Vagina (tissue), 2 donors: Measurements from ENCODE around the gene FCHSD2. TPM values are rescaled to one million over a fixed set of nuclear protein-coding genes. Genes with fewer than 3 reads are reported as not detected.

ENCODE experiments used
- DNase-seq, 2 donors: peaks; one replicate each; pipeline ENCODE4 v3.0.0-alpha.2; 2017; ENCODE audit errors: extremely low spot score in 2 of 2
- H3K27ac ChIP-seq: fragments of 200-600 bp; sonication (generic); one replicate; pipeline ENCODE4 v1.5.1; 2019
- H3K27me3 ChIP-seq: fragments of 200-600 bp; sonication (generic); one replicate; pipeline ENCODE4 v1.5.1; 2019
- H3K36me3 ChIP-seq, 2 donors: fragments of 200-600 bp; sonication (generic); one replicate each; pipeline ENCODE4 v1.5.1; 2017 to 2019
- H3K4me1 ChIP-seq: fragments of 200-600 bp; sonication (generic); one replicate; pipeline ENCODE4 v1.5.1; 2019
- H3K4me3 ChIP-seq, 2 donors: fragments of 200-600 bp; sonication (generic); 1 replicate in 1 of 2; 2 replicates in 1 of 2; pipeline ENCODE4 v1.5.1; 2016 to 2019
- H3K9me3 ChIP-seq: fragments of 200-600 bp; sonication (generic); one replicate; pipeline ENCODE4 v1.5.1; 2019
- POLR2A ChIP-seq, 2 donors: fragments of 450-650 bp; IDR thresholded peaks; one replicate each; pipeline ENCODE4 v1.6.1; 2017; ENCODE audit warnings: antibody characterized with exemption in 2 of 2, mild to moderate bottlenecking in 2 of 2, moderate library complexity in 2 of 2
- POLR2AphosphoS5 ChIP-seq, 2 donors: sonication (generic); formaldehyde crosslinking; IDR thresholded peaks; one replicate each; pipeline ENCODE4 v1.9.0; 2017; ENCODE audit warnings: antibody characterized with exemption in 2 of 2, mild to moderate bottlenecking in 2 of 2, low read depth in 1 of 2; ENCODE audit not compliant: insufficient read depth in 1 of 2
- intact Hi-C: fragments of 100-400 bp; cut with DNase I; formaldehyde crosslinking; loops from one replicate; pipeline ENCODE4 v1.15.1; 2023
- total RNA-seq: library from RNA; depleted of rRNA; stranded (reverse); fragments of >200 nt; gene quantifications from one replicate; pipeline ENCODE4 v1.2.3, GENCODE V29; 2016
- TF ChIP-seq, protein P1 (sequence below), 3 experiments: fragments of 450-650 bp in 2 of 3; fragments of 200-600 bp in 1 of 3; sonication (generic) in 1 of 3; IDR thresholded peaks; one replicate each; pipeline ENCODE4 v1.5.1; 2017 to 2019; ENCODE audit warnings: antibody characterized with exemption in 3 of 3, mild to moderate bottlenecking in 2 of 3, moderate library complexity in 2 of 3

Gene FCHSD2
- total RNA-seq, 1 donor from 2014 or later, result 15.7 TPM

DNA sequence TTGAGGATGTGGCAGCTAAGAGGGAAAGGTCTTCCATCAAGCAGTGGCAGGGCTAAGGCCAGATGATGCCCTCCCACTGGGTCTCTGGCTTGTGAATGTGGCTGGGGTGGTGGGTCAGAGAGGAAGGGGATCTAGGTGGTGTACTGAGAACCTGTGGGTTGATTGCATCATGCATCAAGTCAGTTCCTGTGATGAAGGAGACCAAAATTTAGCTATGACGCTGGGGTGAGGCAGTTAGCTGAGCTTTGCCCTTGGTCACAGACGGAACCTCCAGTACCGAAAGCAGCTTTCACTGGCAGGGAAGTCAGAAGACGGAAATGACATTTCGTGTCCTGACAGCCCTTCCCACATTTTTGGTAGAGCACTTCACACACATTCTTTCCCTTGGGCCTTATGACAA lies 307.2 kb downstream of the FCHSD2 start:
- intact Hi-C loops, result loop anchor here (10.0 kb wide), 1 partner anchor 310 kb away; the partner anchor contains the start of gene FCHSD2
- DNase-seq, result no peak
- Histone ChIP-seq H3K36me3 (peaks cover 0 to 13% of the 10 kb centered on the region in 2 donors), H3K27me3 (no peaks in the 10 kb centered on the region), H3K9me3 (no peaks in the 10 kb centered on the region), H3K4me3 (no peak overlapping the region), H3K27ac (peak overlapping the region; percentile 52), H3K4me1 (peaks cover 36% of the 10 kb centered on the region)
- TF ChIP-seq POLR2AphosphoS5 (IDR thresholded peaks at IDR 0.05; ENCODE audit: insufficient read depth in 1 of 2, low read depth in 1 of 2) (no peak), POLR2A (IDR thresholded peaks at IDR 0.05) (no peak)
- TF ChIP-seq, protein P1, sequence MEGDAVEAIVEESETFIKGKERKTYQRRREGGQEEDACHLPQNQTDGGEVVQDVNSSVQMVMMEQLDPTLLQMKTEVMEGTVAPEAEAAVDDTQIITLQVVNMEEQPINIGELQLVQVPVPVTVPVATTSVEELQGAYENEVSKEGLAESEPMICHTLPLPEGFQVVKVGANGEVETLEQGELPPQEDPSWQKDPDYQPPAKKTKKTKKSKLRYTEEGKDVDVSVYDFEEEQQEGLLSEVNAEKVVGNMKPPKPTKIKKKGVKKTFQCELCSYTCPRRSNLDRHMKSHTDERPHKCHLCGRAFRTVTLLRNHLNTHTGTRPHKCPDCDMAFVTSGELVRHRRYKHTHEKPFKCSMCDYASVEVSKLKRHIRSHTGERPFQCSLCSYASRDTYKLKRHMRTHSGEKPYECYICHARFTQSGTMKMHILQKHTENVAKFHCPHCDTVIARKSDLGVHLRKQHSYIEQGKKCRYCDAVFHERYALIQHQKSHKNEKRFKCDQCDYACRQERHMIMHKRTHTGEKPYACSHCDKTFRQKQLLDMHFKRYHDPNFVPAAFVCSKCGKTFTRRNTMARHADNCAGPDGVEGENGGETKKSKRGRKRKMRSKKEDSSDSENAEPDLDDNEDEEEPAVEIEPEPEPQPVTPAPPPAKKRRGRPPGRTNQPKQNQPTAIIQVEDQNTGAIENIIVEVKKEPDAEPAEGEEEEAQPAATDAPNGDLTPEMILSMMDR (IDR thresholded peaks at IDR 0.05), result no peak

DNA sequence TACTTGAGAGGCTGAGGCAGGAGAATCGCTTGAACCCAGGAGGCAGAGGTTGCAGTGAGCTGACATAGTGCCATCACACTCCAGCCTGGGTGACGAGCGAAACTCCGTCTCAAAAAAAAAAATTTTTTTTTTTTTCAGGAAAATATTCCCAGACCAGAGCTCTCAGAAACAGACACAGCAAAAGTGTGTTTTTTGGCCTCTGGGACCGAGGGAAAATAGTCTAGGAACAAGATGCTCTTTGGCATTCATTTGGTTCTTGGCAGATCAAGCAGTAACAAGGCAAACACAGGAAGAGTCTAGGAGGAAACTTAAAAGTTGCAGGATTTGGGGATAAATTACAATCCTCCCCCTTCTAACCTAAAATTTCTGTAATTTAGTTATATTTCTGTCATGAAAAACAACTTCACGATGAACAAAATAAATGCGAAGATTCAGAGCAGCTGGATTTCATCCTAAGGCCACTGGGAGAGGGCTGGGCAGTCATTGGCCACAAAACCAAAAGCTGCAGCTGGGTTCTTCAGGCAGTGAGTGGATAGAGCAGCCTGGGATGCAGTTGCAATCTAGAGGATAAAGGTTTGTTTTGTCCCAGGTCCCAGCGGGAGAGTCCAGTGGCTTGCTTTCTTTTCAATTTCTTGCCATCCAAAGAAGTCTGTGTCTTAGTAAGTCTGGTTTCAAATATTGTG lies 308.2 kb downstream of the FCHSD2 start:
- Histone ChIP-seq H3K27me3 (no peaks in the 10 kb centered on the region), H3K27ac (peak overlapping the region; percentile 52), H3K9me3 (no peaks in the 10 kb centered on the region), H3K36me3 (peaks cover 0 to 16% of the 10 kb centered on the region in 2 donors), H3K4me3 (no peak overlapping the region), H3K4me1 (peaks cover 36% of the 10 kb centered on the region)
- DNase-seq, result peak in 1 of 2 donors; percentile 72
- no peak for TF ChIP-seq POLR2AphosphoS5 (IDR thresholded peaks at IDR 0.05; ENCODE audit: insufficient read depth in 1 of 2, low read depth in 1 of 2)
- TF ChIP-seq, protein P1 (IDR thresholded peaks at IDR 0.05), result no peak
- TF ChIP-seq POLR2A (IDR thresholded peaks at IDR 0.05), result no peak
- intact Hi-C loops, result loop anchor here (10.0 kb wide), 1 partner anchor 311 kb away; the partner anchor contains the start of gene FCHSD2

DNA sequence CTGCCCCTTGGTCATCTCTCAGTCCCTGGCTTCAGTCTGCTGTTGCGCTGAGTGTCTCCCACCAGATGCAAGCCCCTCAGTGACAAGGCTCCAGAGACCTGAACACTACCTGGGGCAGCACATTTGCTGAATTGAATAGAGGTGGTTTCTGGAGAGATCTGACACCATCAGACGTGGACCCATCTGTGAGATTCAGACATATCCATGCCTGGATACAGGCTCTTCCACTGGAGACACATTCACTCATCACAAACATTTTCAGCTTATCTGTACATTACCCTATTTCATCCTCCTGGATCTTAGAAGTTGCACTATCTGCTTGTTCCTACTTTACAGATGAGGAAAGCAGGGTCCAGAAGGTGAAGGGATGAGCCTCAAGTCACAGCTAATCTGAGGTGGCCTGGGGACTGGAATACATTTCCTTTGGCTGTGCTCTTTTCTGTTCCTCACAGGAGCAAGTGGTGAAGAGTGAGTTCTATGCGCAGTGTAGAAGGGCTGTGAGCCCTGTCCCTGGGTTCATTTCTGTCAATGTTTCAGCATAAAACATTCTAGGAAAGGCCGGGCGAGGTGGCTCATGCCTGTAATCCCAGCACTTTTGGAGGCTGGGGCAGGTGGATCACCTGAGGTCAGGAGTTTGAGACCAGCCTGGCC lies 308.9 kb downstream of the FCHSD2 start:
- Histone ChIP-seq H3K4me1 (peaks cover 36% of the 10 kb centered on the region), H3K9me3 (no peaks in the 10 kb centered on the region), H3K36me3 (peaks cover 0 to 16% of the 10 kb centered on the region in 2 donors), H3K4me3 (no peak overlapping the region), H3K27me3 (no peaks in the 10 kb centered on the region), H3K27ac (peak overlapping the region; percentile 52)
- intact Hi-C loops, result loop anchor here (10.0 kb wide), 1 partner anchor 312 kb away; the partner anchor contains the start of gene FCHSD2
- TF ChIP-seq POLR2AphosphoS5 (IDR thresholded peaks at IDR 0.05; ENCODE audit: insufficient read depth in 1 of 2, low read depth in 1 of 2) (no peak), POLR2A (IDR thresholded peaks at IDR 0.05) (no peak)
- TF ChIP-seq, protein P1 (IDR thresholded peaks at IDR 0.05), result no peak
- peak in 1 of 2 donors; percentile 49 for DNase-seq

DNA sequence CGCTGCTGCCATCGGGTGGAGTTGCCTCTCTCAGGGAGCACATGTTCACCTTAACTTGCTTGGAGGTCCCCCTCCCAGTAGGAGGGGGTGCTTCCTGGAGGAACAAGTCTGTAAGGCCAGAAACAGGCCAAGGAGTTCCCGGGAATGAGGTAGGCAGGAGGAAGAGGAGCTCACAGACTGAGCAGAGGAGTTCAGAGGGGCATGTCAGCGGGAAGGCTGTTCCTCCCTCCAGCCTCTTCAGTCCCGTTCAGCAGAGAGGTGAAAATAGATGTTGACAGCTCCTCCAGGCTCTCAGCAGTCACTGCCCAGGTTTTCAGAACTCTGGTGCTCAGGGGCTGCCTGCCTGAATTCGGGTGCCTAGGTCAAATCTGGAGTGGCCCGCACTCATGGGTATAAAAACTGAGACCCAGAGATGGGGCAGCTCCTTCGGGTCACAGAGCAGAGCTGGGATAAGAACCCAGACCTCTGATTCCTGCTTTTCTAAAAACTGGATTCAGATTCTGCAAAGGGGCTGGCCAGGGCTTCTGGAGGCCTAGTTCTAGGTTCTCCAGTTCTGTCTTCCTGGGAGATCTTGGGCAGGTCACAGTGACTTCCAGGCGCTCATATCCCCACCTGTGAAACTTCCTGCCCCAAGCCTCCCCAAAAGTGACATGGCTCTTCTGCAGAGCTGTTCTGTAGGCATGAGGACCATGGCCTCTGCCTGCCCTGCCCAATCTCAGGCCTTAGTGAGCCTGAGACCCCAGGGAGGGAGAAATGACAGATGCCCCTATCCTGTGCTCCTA lies 309.6 kb downstream of the FCHSD2 start:
- Histone ChIP-seq H3K4me3 (no peak overlapping the region), H3K4me1 (peaks cover 36% of the 10 kb centered on the region), H3K27ac (peak overlapping the region; percentile 52), H3K27me3 (no peaks in the 10 kb centered on the region), H3K36me3 (peaks cover 0 to 15% of the 10 kb centered on the region in 2 donors), H3K9me3 (no peaks in the 10 kb centered on the region)
- peak in 1 of 2 donors; percentile 86 for DNase-seq
- intact Hi-C loops, result loop anchor here (10.0 kb wide), 1 partner anchor 312 kb away; the partner anchor contains the start of gene FCHSD2
- TF ChIP-seq, protein P1 (IDR thresholded peaks at IDR 0.05), result no peak
- no peak for TF ChIP-seq POLR2A (IDR thresholded peaks at IDR 0.05)
- TF ChIP-seq POLR2AphosphoS5 (IDR thresholded peaks at IDR 0.05; ENCODE audit: insufficient read depth in 1 of 2, low read depth in 1 of 2), result no peak
